GM18951 (cell line): ENCODE measurements around the gene GBE1.
"Not testable (repeated sequence)": the region's sequence is repeated elsewhere in the genome, so short reads cannot be mapped to it uniquely, and the experiment has no call there.

Experiments
- POLR2A ChIP-seq: IDR thresholded peaks from 4 replicates; pipeline ENCODE4 v1.6.1; 2011; ENCODE audit warnings: mild to moderate bottlenecking; ENCODE audit not compliant: insufficient read length, insufficient read depth; ENCODE audit errors: extremely low read depth
- in situ Hi-C: fragments of 300-500 bp; cut with MboI; formaldehyde crosslinking; loops from one replicate; pipeline ENCODE4 v1.12.0; 2022; ENCODE audit warnings: low sequenced_read_pairs, mixed read lengths, inconsistent platforms; ENCODE audit not compliant: unreplicated experiment

GBE1 gene

GRCh38 chr3:81760924-81761903 lies at the start of gene GBE1:
TSS of gene GBE1 (minus strand) at chr3:81761645. CDS start at chr3:81761517, 128 bp downstream.
- in situ Hi-C loops = no loop called here
- peak; percentile 94 for TF ChIP-seq POLR2A

GRCh38 chr3:81808900-81809299 lies 47.5 kb upstream of the GBE1 start:
- TF ChIP-seq POLR2A = no peak
- in situ Hi-C loops = no loop called here

GRCh38 chr3:81799403-81799802 lies 38.0 kb upstream of the GBE1 start:
- in situ Hi-C loops = no loop called here
- TF ChIP-seq POLR2A = no peak

GRCh38 chr3:81793410-81793809 lies 32.0 kb upstream of the GBE1 start:
- in situ Hi-C loops = no loop called here
- TF ChIP-seq POLR2A = no peak

GRCh38 chr3:81790117-81790516 lies 28.7 kb upstream of the GBE1 start:
- in situ Hi-C loops = no loop called here
- TF ChIP-seq POLR2A = no peak

GRCh38 chr3:81789691-81790090 lies 28.2 kb upstream of the GBE1 start:
- in situ Hi-C loops = no loop called here
- no peak for TF ChIP-seq POLR2A

- no peak for TF ChIP-seq POLR2A
- in situ Hi-C loops = no loop called here
These were observed 27.2 kb upstream of the GBE1 start for GRCh38 chr3:81788610-81789009.

- TF ChIP-seq POLR2A = no peak
These were observed 26.6 kb upstream of the GBE1 start for GRCh38 chr3:81788044-81788443.

GRCh38 chr3:81782585-81782984 lies 21.1 kb upstream of the GBE1 start:
- in situ Hi-C loops = no loop called here
- no peak for TF ChIP-seq POLR2A

More at GRCh38 chr3:81788044-81788443, 26.6 kb upstream of the GBE1 start:
- in situ Hi-C loops = no loop called here

GRCh38 chr3:81778678-81779182 lies 17.3 kb upstream of the GBE1 start:
- TF ChIP-seq POLR2A = no peak
- in situ Hi-C loops = no loop called here

GRCh38 chr3:81776643-81777042 lies 15.2 kb upstream of the GBE1 start:
- in situ Hi-C loops = no loop called here
- no peak for TF ChIP-seq POLR2A

- no peak for TF ChIP-seq POLR2A
- in situ Hi-C loops = no loop called here
These were observed 9.3 kb upstream of the GBE1 start for GRCh38 chr3:81770710-81771109.

GRCh38 chr3:81769299-81769698 lies 7.9 kb upstream of the GBE1 start:
- TF ChIP-seq POLR2A = no peak
- in situ Hi-C loops = no loop called here

GRCh38 chr3:81767250-81767859 lies 5.9 kb upstream of the GBE1 start:
- in situ Hi-C loops = not testable (repeated sequence)
